Measurements from ENCODE around the gene EMP2.

EMP2 gene

GRCh38 chr16:10494343-10495030 lies 85.9 kb downstream of the EMP2 start:
- Histone ChIP-seq H3K4me3 (ENCODE audit: severe bottlenecking) (no peak overlapping the region), H3K4me1 (ENCODE audit: insufficient read depth, poor library complexity, severe bottlenecking) (no peaks in the 10 kb centered on the region), H3K27me3 (ENCODE audit: insufficient read depth, poor library complexity, severe bottlenecking) (no peaks in the 10 kb centered on the region), H3K36me3 (ENCODE audit: low read depth) (no peaks in the 10 kb centered on the region), H3K27ac (ENCODE audit: poor library complexity, severe bottlenecking) (no peak overlapping the region), H3K9me3 (ENCODE audit: severe bottlenecking) (peaks cover 5% of the 10 kb centered on the region)
- DNase-seq (ENCODE audit: low spot score) (no peak), ATAC-seq (ENCODE audit: low read depth) (no peak)
- no peak for TF ChIP-seq CTCF (IDR thresholded peaks at IDR 0.05; ENCODE audit: poor library complexity, severe bottlenecking)

- TF ChIP-seq CTCF (IDR thresholded peaks at IDR 0.05; ENCODE audit: poor library complexity, severe bottlenecking), result no peak
- no peaks in the 10 kb centered on the region for H3K27me3 ChIP-seq (ENCODE audit: insufficient read depth, poor library complexity, severe bottlenecking)
- DNase-seq (ENCODE audit: low spot score), result no peak
- no peak for ATAC-seq (ENCODE audit: low read depth)
- H3K27ac ChIP-seq (ENCODE audit: poor library complexity, severe bottlenecking), result no peak overlapping the region
- H3K9me3 ChIP-seq (ENCODE audit: severe bottlenecking), result peaks cover 5% of the 10 kb centered on the region
- no peak overlapping the region for H3K4me3 ChIP-seq (ENCODE audit: severe bottlenecking)
- no peaks in the 10 kb centered on the region for H3K4me1 ChIP-seq (ENCODE audit: insufficient read depth, poor library complexity, severe bottlenecking)
- H3K36me3 ChIP-seq (ENCODE audit: low read depth), result no peaks in the 10 kb centered on the region
These were observed 87.1 kb downstream of the EMP2 start for GRCh38 chr16:10493276-10493675.

DNA sequence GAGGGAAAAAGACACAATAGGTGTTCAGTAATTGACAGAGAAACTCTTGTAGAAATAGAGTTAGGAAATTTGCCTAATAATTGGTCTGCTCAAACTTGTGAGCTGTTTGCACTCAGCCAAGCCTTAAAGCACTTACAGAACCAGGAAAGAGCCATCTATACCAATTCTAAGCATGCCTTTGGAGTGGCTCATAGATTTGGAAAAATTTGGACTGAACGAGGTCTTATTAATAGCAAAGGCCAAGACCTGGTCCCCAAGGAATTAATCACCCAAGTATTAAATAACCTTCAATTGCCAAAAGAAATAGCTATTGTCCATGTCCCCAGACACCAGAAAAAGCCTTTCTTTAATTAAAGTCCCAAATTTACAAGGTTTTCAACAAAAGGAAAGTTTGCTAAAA lies 90.3 kb downstream of the EMP2 start:
- Histone ChIP-seq H3K4me3 (ENCODE audit: severe bottlenecking) (no peak overlapping the region), H3K36me3 (ENCODE audit: low read depth) (no peaks in the 10 kb centered on the region), H3K27me3 (ENCODE audit: insufficient read depth, poor library complexity, severe bottlenecking) (no peaks in the 10 kb centered on the region), H3K4me1 (ENCODE audit: insufficient read depth, poor library complexity, severe bottlenecking) (no peaks in the 10 kb centered on the region), H3K27ac (ENCODE audit: poor library complexity, severe bottlenecking) (no peak overlapping the region), H3K9me3 (ENCODE audit: severe bottlenecking) (peaks cover 8% of the 10 kb centered on the region)
- DNase-seq (ENCODE audit: low spot score) (no peak), ATAC-seq (ENCODE audit: low read depth) (no peak)
- no peak for TF ChIP-seq CTCF (IDR thresholded peaks at IDR 0.05; ENCODE audit: poor library complexity, severe bottlenecking)

DNA sequence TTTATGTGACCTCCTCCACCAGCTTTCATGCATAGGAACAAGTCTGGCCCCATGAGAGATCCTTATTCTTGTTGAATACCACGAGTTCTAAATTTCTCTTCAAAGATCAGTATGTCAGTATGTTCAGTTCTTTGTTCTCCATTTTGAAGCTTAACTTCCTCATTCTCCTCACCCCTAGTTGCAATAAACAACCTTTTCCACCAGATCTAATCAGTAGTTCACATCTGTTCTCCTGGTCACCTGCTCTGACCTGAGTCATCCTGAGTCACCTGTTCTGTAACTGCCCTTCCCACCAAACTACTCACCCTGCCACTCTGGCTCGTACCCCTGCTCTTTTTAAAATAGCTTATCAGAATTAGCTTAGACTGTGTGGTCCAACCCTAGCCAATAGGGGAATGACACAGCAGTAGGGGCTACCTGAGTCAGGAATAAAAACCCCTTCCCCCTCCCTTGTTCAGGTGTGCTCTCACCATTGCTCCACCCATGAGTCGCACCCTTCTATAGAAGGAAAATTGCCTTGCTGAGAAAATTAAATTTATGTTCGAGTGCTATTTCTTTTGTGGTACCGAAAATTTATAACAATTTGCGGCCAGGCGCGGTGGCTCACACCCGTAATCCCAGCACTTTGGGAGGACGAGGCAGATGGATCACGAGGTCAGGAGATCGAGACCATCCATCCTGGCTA lies 94.6 kb downstream of the EMP2 start:
- Histone ChIP-seq H3K4me1 (ENCODE audit: insufficient read depth, poor library complexity, severe bottlenecking) (no peaks in the 10 kb centered on the region), H3K4me3 (ENCODE audit: severe bottlenecking) (no peak overlapping the region), H3K9me3 (ENCODE audit: severe bottlenecking) (peaks cover 3% of the 10 kb centered on the region), H3K27ac (ENCODE audit: poor library complexity, severe bottlenecking) (no peak overlapping the region), H3K36me3 (ENCODE audit: low read depth) (no peaks in the 10 kb centered on the region), H3K27me3 (ENCODE audit: insufficient read depth, poor library complexity, severe bottlenecking) (no peaks in the 10 kb centered on the region)
- ATAC-seq (ENCODE audit: low read depth) (no peak), DNase-seq (ENCODE audit: low spot score) (no peak)
- no peak for TF ChIP-seq CTCF (IDR thresholded peaks at IDR 0.05; ENCODE audit: poor library complexity, severe bottlenecking)

- no peak overlapping the region for H3K27ac ChIP-seq (ENCODE audit: poor library complexity, severe bottlenecking)
- no peak for DNase-seq (ENCODE audit: low spot score)
- H3K9me3 ChIP-seq (ENCODE audit: severe bottlenecking), result peaks cover 3% of the 10 kb centered on the region
- no peaks in the 10 kb centered on the region for H3K36me3 ChIP-seq (ENCODE audit: low read depth)
- TF ChIP-seq CTCF (IDR thresholded peaks at IDR 0.05; ENCODE audit: poor library complexity, severe bottlenecking), result no peak
- ATAC-seq (ENCODE audit: low read depth), result no peak
- H3K27me3 ChIP-seq (ENCODE audit: insufficient read depth, poor library complexity, severe bottlenecking), result no peaks in the 10 kb centered on the region
- H3K4me3 ChIP-seq (ENCODE audit: severe bottlenecking), result no peak overlapping the region
- H3K4me1 ChIP-seq (ENCODE audit: insufficient read depth, poor library complexity, severe bottlenecking), result no peaks in the 10 kb centered on the region
These were observed 95.2 kb downstream of the EMP2 start for GRCh38 chr16:10485159-10485558.
